HG03066 (cell line): ENCODE results near the gene GIMAP7.
"Not testable (repeated sequence)": the region's sequence is repeated elsewhere in the genome, so short reads cannot be mapped to it uniquely, and the experiment has no call there.

Source experiments
- ATAC-seq: cut with Tn5 transposase; IDR thresholded peaks from one replicate; pipeline ENCODE4 v1.9.1; 2021; ENCODE audit warnings: low read depth; ENCODE audit not compliant: unreplicated experiment

GIMAP7 gene

GRCh38 chr7:150511048-150511447, 3.6 kb upstream of the GIMAP7 start:
- no peak for ATAC-seq

GRCh38 chr7:150513758-150514157, 914 bp upstream of the GIMAP7 start:
- ATAC-seq = no peak

GRCh38 chr7:150515248-150516147, 826 bp downstream of the GIMAP7 start:
- no peak for ATAC-seq

GRCh38 chr7:150516956-150517745, 2.5 kb downstream of the GIMAP7 start:
- no peak for ATAC-seq

GRCh38 chr7:150519310-150519709, 4.6 kb downstream of the GIMAP7 start:
- no peak for ATAC-seq

- ATAC-seq = no peak
These were observed 5.5 kb downstream of the GIMAP7 start for GRCh38 chr7:150520145-150520544.

GRCh38 chr7:150522931-150523330, 8.3 kb downstream of the GIMAP7 start:
- ATAC-seq = not testable (repeated sequence)

GRCh38 chr7:150524018-150524417, 9.3 kb downstream of the GIMAP7 start:
- ATAC-seq = no peak

- ATAC-seq = no peak
These were observed 17.0 kb downstream of the GIMAP7 start for GRCh38 chr7:150531704-150532103.

- ATAC-seq = no peak
These were observed 23.6 kb downstream of the GIMAP7 start for GRCh38 chr7:150538259-150538658.

- ATAC-seq = no peak
These were observed 38.5 kb downstream of the GIMAP7 start for GRCh38 chr7:150553163-150553562.

- ATAC-seq = no peak
These were observed 42.0 kb downstream of the GIMAP7 start for GRCh38 chr7:150556521-150557138.

GRCh38 chr7:150560486-150560885, 45.8 kb downstream of the GIMAP7 start:
- ATAC-seq = no peak

- no peak for ATAC-seq
These were observed 48.2 kb downstream of the GIMAP7 start for GRCh38 chr7:150562919-150563318.

GRCh38 chr7:150564006-150564405, 49.3 kb downstream of the GIMAP7 start:
- ATAC-seq = no peak

GRCh38 chr7:150564566-150564965, 49.9 kb downstream of the GIMAP7 start:
- no peak for ATAC-seq

GRCh38 chr7:150565239-150565638, 50.6 kb downstream of the GIMAP7 start:
- no peak for ATAC-seq

GRCh38 chr7:150566123-150566522, 51.5 kb downstream of the GIMAP7 start:
- ATAC-seq = no peak

GRCh38 chr7:150566572-150566971, 51.9 kb downstream of the GIMAP7 start:
- no peak for ATAC-seq

- no peak for ATAC-seq
These were observed 52.5 kb downstream of the GIMAP7 start, which contains the start of gene GIMAP4 for GRCh38 chr7:150567169-150567568. GIMAP4 (plus strand) TSS chr7:150567390; CDS start chr7:150569902, 2,512 bp downstream.

- no peak for ATAC-seq
These were observed 53.2 kb downstream of the GIMAP7 start for GRCh38 chr7:150567871-150568301.
